Right lobe of liver (tissue), 6 donors: ENCODE results near the gene C2CD4C. TPM values are rescaled to one million over a fixed set of nuclear protein-coding genes. Genes with fewer than 3 reads are reported as not detected.

Source experiments
- ATAC-seq, 4 donors: fragments of 200-7000 bp; cut with Tn5 transposase; one replicate each; pipeline ENCODE4 v1.9.1; 2020; ENCODE audit warnings: mild to moderate bottlenecking in 4 of 4, moderate library complexity in 4 of 4
- DNase-seq, 3 donors: peaks; one replicate each; pipeline ENCODE4 v3.0.0-alpha.2; 2020
- H3K27ac ChIP-seq, 3 donors: fragments of 200-600 bp; one replicate each; pipeline ENCODE4 v1.8.0; 2022
- H3K27me3 ChIP-seq, 2 donors: fragments of 200-600 bp; one replicate each; pipeline ENCODE4 v1.8.0; 2022
- H3K36me3 ChIP-seq, 4 donors: fragments of 200-600 bp; sonication (generic) in 1 of 4; one replicate each; pipeline versions ENCODE4 v1.5.1 to v1.8.0; 2017 to 2022; ENCODE audit warnings: control low read depth in 1 of 4
- H3K4me1 ChIP-seq, 4 donors: fragments of 200-600 bp; sonication (generic) in 1 of 4; one replicate each; pipeline versions ENCODE4 v1.5.1 to v1.8.0; 2017 to 2022; ENCODE audit warnings: control low read depth in 1 of 4
- H3K4me3 ChIP-seq, 3 donors: fragments of 200-600 bp; one replicate each; pipeline ENCODE4 v1.8.0; 2022
- H3K9me3 ChIP-seq, 4 donors: fragments of 200-600 bp; sonication (generic) in 1 of 4; one replicate each; pipeline versions ENCODE4 v1.5.1 to v1.8.0; 2017 to 2022; ENCODE audit warnings: control low read depth in 1 of 4
- CTCF ChIP-seq, 4 donors: fragments of 200-600 bp in 3 of 4; fragments of 450-650 bp in 1 of 4; IDR thresholded peaks; one replicate each; pipeline versions ENCODE4 v1.5.1 to v1.8.0; 2016 to 2022; ENCODE audit warnings: antibody characterized with exemption in 4 of 4, mild to moderate bottlenecking in 2 of 4
- POLR2A ChIP-seq: fragments of 450-650 bp; IDR thresholded peaks from one replicate; pipeline ENCODE4 v1.6.1; 2017; ENCODE audit warnings: antibody characterized with exemption, mild to moderate bottlenecking
- WGBS: methylation state at CpG from one replicate; pipeline ENCODE4 v1.1.6; 2018; ENCODE audit warnings: low coverage, low lambda C conversion rate; ENCODE audit not compliant: insufficient coverage; ENCODE audit errors: missing lambda C conversion rate; 5-methylcytosine and 5-hydroxymethylcytosine counted together
- intact Hi-C, 2 donors: fragments of 100-400 bp; cut with DNase I; formaldehyde crosslinking; loops; one replicate each; pipeline versions ENCODE4 v1.11.2 to v1.14.1; 2022
- total RNA-seq, 6 experiments: library from RNA; depleted of rRNA in 2 of 6; stranded (reverse); fragments of >200 nt in 2 of 6; fragmentation: NEBNext Ultra II Directional in 3 of 6; extraction: Animal tissue kit (Norgen Biotek cat#: 25700) in 3 of 6; gene quantifications; one replicate each; pipeline versions ENCODE4 v1.1.0 to v1.2.4, GENCODE V29; 2016 to 2023
- donor health status: DM: no; HTN: yes; CAD: no.
- donor health status: DM: no; HTN: no; CAD: no.
- donor health status: DM: no; HTN: no; CAD: no.
- donor health status: DM: no; HTN: yes; CAD: no.
- donor health status: DM: no; HTN: yes; CAD: no.

Gene C2CD4C
- total RNA-seq, 6 experiments from 2014 or later = 0.12 to 2.0 (median 0.44) TPM

- H3K9me3 ChIP-seq = no peaks in the 10 kb centered on the region
- no peaks in the 10 kb centered on the region for H3K36me3 ChIP-seq
- H3K27ac ChIP-seq = no peak overlapping the region
- TF ChIP-seq CTCF (IDR thresholded peaks at IDR 0.05) (no peak), POLR2A (no peak)
- ATAC-seq (no peak), DNase-seq (no peak)
- no peaks in the 10 kb centered on the region for H3K4me1 ChIP-seq
- no peak overlapping the region for H3K4me3 ChIP-seq
- H3K27me3 ChIP-seq = no peaks in the 10 kb centered on the region
- WGBS = 40% methylated on average over 1 of the region's 13 CpGs
- intact Hi-C loops = no loop called here
These were observed 39.7 kb downstream of the C2CD4C start for GRCh38 chr19:369256-369655.

DNA sequence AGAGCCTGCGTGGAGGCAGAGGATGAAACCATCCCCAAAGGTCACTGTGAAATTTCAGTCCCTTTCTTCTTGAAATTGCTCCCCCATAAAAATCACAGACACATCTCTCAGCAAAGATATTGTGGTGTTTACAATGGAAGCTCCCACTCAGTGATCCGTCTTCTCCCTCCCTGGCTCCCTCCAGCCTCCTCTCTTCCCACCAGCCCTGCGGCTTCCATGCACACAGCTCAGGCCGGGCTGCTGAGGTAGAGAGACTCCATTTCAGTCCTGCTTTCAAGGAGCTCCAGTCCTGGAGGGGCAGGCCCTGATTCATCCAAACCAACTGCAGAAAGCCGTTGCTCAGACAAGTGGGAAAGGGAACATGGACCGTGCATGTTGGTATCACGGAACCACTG lies 40.3 kb downstream of the C2CD4C start:
- ATAC-seq (no peak), DNase-seq (no peak)
- Histone ChIP-seq H3K36me3 (no peaks in the 10 kb centered on the region), H3K4me3 (no peak overlapping the region), H3K27ac (no peak overlapping the region), H3K4me1 (no peaks in the 10 kb centered on the region), H3K9me3 (no peaks in the 10 kb centered on the region), H3K27me3 (no peaks in the 10 kb centered on the region)
- intact Hi-C loops = no loop called here
- WGBS = 58% methylated on average over 6 of the region's 7 CpGs
- no peak for TF ChIP-seq POLR2A
- TF ChIP-seq CTCF (IDR thresholded peaks at IDR 0.05) = no peak

- no peaks in the 10 kb centered on the region for H3K4me1 ChIP-seq
- H3K27me3 ChIP-seq = no peaks in the 10 kb centered on the region
- H3K27ac ChIP-seq = no peak overlapping the region
- H3K4me3 ChIP-seq = no peak overlapping the region
- no peaks in the 10 kb centered on the region for H3K9me3 ChIP-seq
- 70% methylated on average over 14 of the region's 22 CpGs for WGBS
- no peak for ATAC-seq
- DNase-seq = no peak
- no peaks in the 10 kb centered on the region for H3K36me3 ChIP-seq
- no peak for TF ChIP-seq CTCF (IDR thresholded peaks at IDR 0.05)
- no peak for TF ChIP-seq POLR2A
- intact Hi-C loops = no loop called here
These were observed 40.9 kb downstream of the C2CD4C start for GRCh38 chr19:367963-368629.

DNA sequence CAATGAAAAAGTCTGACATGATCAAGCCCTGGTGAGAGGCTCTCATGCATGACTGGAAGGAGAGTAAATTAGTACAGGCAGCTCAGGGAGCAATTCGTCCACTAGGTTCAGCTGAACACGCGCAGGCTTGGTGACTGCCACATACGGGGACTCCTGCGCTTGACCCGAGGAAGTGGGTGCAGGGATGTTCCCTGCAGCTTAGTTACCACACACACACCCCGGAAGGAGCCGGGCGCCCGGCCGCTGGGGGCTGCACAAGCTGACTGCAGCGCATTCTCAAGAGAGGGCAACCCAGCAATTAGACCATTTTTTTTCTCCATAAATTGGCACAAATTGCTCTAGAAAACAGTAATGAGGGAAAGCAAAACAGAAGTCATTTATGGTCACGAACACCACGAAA lies 41.4 kb downstream of the C2CD4C start:
- TF ChIP-seq CTCF (IDR thresholded peaks at IDR 0.05) (no peak), POLR2A (no peak)
- ATAC-seq = no peak
- WGBS = 70% methylated on average over 3 of the region's 14 CpGs
- intact Hi-C loops = no loop called here
- no peak for DNase-seq
- Histone ChIP-seq H3K4me3 (no peak overlapping the region), H3K9me3 (no peaks in the 10 kb centered on the region), H3K36me3 (no peaks in the 10 kb centered on the region), H3K27ac (no peak overlapping the region), H3K27me3 (no peaks in the 10 kb centered on the region), H3K4me1 (no peaks in the 10 kb centered on the region)

- no peak for DNase-seq
- Histone ChIP-seq H3K27ac (no peak overlapping the region), H3K9me3 (no peaks in the 10 kb centered on the region), H3K4me1 (no peaks in the 10 kb centered on the region), H3K36me3 (no peaks in the 10 kb centered on the region), H3K27me3 (no peaks in the 10 kb centered on the region), H3K4me3 (no peak overlapping the region)
- WGBS = 86% methylated on average over 7 of the region's 8 CpGs
- intact Hi-C loops = no loop called here
- no peak for ATAC-seq
- TF ChIP-seq CTCF (IDR thresholded peaks at IDR 0.05) (no peak), POLR2A (no peak)
These were observed 42.0 kb downstream of the C2CD4C start for GRCh38 chr19:366951-367350.
